Measurements from ENCODE around the gene HSPG2. TPM values are rescaled to one million over a fixed set of nuclear protein-coding genes. Genes with fewer than 3 reads are reported as not detected.
A peak's percentile ranks its signal among the peaks of the same experiment; 100 is the strongest.

HSPG2 gene
- total RNA-seq, 2 donors from 2014 or later, result 148 to 152 TPM

DNA sequence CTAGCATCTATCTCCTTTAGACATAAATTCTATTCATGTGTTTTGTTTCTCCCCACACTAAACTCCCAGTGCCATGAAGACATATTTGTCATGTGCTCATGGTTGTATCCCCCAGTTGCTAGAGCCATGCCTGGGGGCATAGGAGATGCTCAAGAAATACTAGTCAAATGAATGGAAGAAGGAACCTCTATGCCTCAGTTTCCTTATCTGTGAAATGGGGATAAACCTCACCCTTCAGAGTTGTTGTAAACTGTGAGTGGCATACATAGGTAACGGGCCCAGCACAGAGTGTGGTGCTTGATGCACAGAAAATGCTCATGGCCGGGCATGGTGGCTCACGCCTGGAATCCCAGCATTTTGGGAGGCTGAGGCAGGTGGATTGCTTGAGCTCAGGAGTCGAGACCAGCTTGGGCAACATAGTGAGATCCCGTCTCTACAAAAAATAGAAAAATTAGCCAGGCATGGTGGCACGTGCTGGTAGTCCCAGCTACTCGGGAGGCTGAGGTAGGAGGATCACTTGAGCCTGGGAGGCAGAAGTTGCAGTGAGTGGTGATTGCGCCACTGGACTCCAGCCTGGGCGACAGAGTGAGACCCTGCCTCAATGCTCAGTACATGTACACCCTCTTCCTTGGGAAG lies 116.4 kb downstream of the HSPG2 start:
- Histone ChIP-seq H3K27me3 (no peaks in the 10 kb centered on the region), H3K9me3 (no peaks in the 10 kb centered on the region), H3K27ac (no peak overlapping the region), H3K4me3 (no peak overlapping the region), H3K36me3 (no peaks in the 10 kb centered on the region), H3K9ac (ENCODE audit: low read depth in 2 of 2, low read length in 2 of 2) (no peak overlapping the region), H3K4me1 (no peaks in the 10 kb centered on the region)
- TF ChIP-seq, protein P1, sequence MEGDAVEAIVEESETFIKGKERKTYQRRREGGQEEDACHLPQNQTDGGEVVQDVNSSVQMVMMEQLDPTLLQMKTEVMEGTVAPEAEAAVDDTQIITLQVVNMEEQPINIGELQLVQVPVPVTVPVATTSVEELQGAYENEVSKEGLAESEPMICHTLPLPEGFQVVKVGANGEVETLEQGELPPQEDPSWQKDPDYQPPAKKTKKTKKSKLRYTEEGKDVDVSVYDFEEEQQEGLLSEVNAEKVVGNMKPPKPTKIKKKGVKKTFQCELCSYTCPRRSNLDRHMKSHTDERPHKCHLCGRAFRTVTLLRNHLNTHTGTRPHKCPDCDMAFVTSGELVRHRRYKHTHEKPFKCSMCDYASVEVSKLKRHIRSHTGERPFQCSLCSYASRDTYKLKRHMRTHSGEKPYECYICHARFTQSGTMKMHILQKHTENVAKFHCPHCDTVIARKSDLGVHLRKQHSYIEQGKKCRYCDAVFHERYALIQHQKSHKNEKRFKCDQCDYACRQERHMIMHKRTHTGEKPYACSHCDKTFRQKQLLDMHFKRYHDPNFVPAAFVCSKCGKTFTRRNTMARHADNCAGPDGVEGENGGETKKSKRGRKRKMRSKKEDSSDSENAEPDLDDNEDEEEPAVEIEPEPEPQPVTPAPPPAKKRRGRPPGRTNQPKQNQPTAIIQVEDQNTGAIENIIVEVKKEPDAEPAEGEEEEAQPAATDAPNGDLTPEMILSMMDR (IDR thresholded peaks at IDR 0.05), result no peak
- intact Hi-C loops (cut with DNase I), result no loop called here
- DNase-seq, result no peak

GRCh38 chr1:21818656-21819055 lies 118.5 kb downstream of the HSPG2 start:
- H3K36me3 ChIP-seq, result no peaks in the 10 kb centered on the region
- H3K27me3 ChIP-seq, result no peaks in the 10 kb centered on the region
- intact Hi-C loops (cut with DNase I), result loop anchor here (10.0 kb wide), 1 partner anchor 146 kb away; no protein-coding TSS in a partner anchor
- H3K9ac ChIP-seq (ENCODE audit: low read depth in 2 of 2, low read length in 2 of 2), result no peak overlapping the region
- H3K9me3 ChIP-seq, result no peaks in the 10 kb centered on the region
- TF ChIP-seq, protein P1 (IDR thresholded peaks at IDR 0.05), result no peak
- H3K4me3 ChIP-seq, result no peak overlapping the region
- no peak overlapping the region for H3K27ac ChIP-seq
- peak; percentile 62 for DNase-seq
- H3K4me1 ChIP-seq, result no peaks in the 10 kb centered on the region

DNA sequence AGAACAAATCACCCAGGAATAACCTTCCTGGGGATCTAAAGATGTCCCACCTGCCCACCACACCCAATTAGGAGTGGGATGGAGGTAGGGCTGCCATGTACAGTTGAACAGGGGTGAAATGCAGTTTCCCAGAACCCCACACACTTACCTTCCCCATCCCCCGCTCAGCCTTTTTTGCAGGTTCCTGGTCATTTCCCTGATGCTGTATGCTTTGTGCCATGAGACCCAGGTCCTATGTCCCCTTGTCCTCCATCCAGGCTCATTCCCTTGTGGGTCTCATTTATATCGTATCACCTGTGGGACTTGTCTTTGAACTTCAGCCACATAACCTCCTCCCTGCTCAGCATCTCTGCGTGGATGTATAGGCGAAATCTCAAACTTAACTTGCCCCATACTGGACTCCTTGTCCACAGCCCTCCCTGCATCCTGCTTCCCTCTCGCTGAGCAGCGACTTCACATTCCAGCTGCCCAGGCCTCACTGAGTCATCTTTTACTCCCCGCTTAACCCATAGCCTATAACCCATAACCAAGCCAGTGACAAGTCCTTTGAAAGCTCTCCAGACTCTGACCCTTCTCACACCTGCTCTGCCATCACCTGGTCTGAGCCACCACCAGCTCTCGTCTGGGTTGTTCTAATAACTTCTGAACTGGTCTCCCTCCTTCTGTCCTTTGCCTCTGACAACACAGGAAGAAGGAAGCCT lies 120.4 kb downstream of the HSPG2 start:
- Histone ChIP-seq H3K27ac (no peak overlapping the region), H3K4me3 (no peak overlapping the region), H3K36me3 (no peaks in the 10 kb centered on the region), H3K4me1 (no peaks in the 10 kb centered on the region), H3K9ac (ENCODE audit: low read depth in 2 of 2, low read length in 2 of 2) (no peak overlapping the region), H3K27me3 (no peaks in the 10 kb centered on the region), H3K9me3 (no peaks in the 10 kb centered on the region)
- intact Hi-C loops (cut with DNase I), result loop anchor here (10.0 kb wide), 1 partner anchor 148 kb away; no protein-coding TSS in a partner anchor
- DNase-seq, result no peak
- TF ChIP-seq, protein P1 (IDR thresholded peaks at IDR 0.05), result no peak

DNA sequence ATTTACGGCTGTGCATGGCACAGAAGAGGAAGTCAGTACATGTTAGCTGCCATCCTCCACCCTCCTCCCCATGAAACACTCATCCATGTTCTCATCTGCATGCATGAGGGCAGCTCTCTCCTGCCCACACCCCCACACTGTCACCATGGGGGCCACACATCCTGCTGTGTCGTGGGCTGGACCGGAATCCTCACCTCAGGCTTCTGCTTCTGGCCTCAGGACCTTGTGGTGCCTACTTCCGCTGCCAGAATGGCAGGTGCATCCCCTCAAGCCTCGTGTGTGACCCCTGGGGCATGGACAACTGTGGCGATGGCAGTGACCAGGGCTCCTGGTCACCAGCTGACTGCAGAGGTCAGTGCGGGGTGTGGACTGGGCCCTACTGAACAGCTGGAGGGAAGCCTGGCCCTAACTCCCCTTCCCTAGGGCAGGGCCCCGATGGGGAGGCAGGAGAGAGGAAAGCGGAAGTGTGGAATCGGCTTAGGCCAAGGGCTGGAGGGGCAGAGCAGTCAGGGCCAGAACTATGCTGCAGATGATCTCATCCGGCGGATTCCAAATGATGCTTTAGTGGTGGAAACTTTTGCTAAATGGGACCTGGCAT lies 121.3 kb downstream of the HSPG2 start:
- Histone ChIP-seq H3K9me3 (no peaks in the 10 kb centered on the region), H3K9ac (ENCODE audit: low read depth in 2 of 2, low read length in 2 of 2) (no peak overlapping the region), H3K27me3 (no peaks in the 10 kb centered on the region), H3K36me3 (no peaks in the 10 kb centered on the region), H3K4me3 (no peak overlapping the region), H3K27ac (no peak overlapping the region), H3K4me1 (no peaks in the 10 kb centered on the region)
- intact Hi-C loops (cut with DNase I), result loop anchor here (10.0 kb wide), 1 partner anchor 149 kb away; no protein-coding TSS in a partner anchor
- no peak for DNase-seq
- TF ChIP-seq, protein P1 (IDR thresholded peaks at IDR 0.05), result no peak

- Histone ChIP-seq H3K9me3 (no peaks in the 10 kb centered on the region), H3K9ac (ENCODE audit: low read depth in 2 of 2, low read length in 2 of 2) (no peak overlapping the region), H3K4me3 (no peak overlapping the region), H3K27me3 (no peaks in the 10 kb centered on the region), H3K4me1 (no peaks in the 10 kb centered on the region), H3K27ac (no peak overlapping the region), H3K36me3 (no peaks in the 10 kb centered on the region)
- intact Hi-C loops (cut with DNase I), result loop anchor here (10.0 kb wide), 1 partner anchor 150 kb away; no protein-coding TSS in a partner anchor
- TF ChIP-seq, protein P1 (IDR thresholded peaks at IDR 0.05), result no peak
- DNase-seq, result no peak
Observed at GRCh38 chr1:21814981-21815582, 122.0 kb downstream of the HSPG2 start.

Data from colonic mucosa (tissue), 4 donors.